ENCODE data around the gene ATG14.

Gene ATG14

DNA sequence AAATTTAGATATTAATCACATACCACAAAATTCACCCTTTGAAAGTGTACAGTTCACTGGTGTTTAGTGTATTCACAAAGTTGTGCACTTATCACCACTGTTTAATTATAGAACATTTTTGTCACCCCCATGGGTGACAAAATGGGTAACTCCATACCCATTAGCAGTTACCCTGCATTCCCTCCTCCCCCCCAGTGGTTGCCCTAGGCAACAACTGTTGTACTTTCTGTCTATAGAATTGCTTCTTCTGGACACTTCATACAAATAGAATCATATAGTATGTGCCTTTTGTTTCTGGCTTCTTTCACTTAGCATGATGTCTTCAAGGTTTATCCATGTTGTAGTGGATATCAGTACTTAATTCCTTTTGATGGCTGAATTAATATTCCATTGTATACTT is 87.7 kb downstream of the ATG14 start:
- in situ Hi-C loops (cut with HindIII; ENCODE audit: low sequenced_read_pairs), result no loop called here

DNA sequence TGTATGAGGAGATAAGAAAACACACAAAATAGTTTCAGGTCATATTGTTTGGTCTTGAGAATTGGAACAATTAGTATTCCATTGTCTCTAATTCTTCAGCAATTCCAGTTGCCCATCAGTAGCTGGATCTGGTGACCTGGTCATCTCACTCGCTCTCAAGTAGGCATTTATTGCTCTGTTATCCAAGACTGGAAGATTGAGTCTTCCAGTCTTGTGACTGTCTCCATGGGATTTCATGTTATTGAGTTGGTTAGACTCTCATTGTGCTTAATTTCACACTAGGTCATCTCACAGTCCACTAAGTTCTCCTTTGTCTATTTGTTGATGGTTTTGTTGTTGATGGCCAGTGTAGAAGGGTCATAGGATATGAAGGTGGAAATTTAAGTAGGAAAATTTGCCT is 92.9 kb downstream of the ATG14 start:
- in situ Hi-C loops (cut with HindIII; ENCODE audit: low sequenced_read_pairs), result no loop called here

DNA sequence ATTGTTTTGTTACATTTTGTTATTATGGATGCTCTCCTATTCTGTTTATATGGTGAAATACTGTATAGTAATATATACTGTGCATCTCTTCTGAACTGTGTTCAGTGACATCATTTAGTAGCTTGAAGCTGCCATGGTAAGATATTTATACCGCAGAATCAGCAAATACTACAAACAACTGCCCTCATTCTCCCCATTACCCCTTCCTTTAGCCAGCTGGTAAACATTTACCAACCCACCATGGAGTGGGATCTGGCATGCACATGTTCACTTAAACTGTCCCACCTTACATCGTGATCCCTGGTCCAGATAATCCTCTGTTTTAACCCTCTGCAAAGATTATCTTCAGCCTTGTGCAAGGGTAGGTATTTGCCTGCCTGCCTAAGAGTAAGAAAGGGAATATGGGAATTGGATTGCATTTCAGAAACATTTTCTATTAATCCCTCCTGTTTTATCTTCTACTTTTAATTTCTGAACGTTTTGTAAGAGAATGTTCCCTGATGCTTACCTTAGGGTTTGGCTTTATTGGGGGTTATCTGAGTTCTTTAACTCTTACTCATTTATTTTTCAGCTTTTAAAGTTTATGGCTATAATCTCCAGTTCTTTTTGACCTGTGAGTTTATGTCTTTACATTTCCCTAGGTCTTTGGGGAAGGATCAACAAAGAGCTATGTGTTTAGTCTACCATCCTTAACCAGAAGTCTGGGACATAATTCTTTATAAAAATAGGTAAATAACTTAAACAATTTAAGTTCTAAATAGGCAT is 93.9 kb downstream of the ATG14 start:
- in situ Hi-C loops (cut with HindIII; ENCODE audit: low sequenced_read_pairs), result no loop called here

DNA sequence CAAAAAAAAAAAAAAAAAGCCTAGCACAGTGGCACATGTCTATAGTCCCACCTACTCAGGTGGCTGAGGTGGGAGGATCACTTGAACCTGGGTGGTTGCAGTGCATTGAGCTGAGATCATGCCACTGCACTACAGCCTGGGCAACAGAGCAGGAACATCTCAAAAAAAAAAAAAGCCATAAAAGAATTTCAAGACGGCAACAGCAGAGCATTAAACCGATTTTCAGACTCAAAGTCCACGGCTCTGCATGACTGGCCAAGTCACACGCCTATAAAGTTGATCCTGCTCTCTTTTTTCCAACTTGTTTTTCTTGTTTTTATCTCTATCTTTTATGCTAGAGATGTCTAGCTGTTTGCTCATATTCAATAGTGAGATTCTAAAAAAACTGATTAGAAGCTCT is 95.1 kb downstream of the ATG14 start:
- in situ Hi-C loops (cut with HindIII; ENCODE audit: low sequenced_read_pairs), result no loop called here
